Tibial nerve (tissue), 4 donors: Measurements from ENCODE around the gene RASSF5.

Experiments
- CTCF ChIP-seq, 5 experiments: fragments of 200-600 bp in 3 of 5; fragments of 450-650 bp in 2 of 5; sonication (generic) in 3 of 5; IDR thresholded peaks; one replicate each; pipeline ENCODE4 v1.5.1; 2016 to 2019; ENCODE audit warnings: antibody characterized with exemption in 5 of 5, mild to moderate bottlenecking in 3 of 5, moderate library complexity in 2 of 5
- EP300 ChIP-seq, 2 donors: sonication (generic); formaldehyde crosslinking; IDR thresholded peaks; one replicate each; pipeline ENCODE4 v1.6.1; 2017; ENCODE audit warnings: antibody characterized with exemption in 2 of 2, mild to moderate bottlenecking in 1 of 2

DNA sequence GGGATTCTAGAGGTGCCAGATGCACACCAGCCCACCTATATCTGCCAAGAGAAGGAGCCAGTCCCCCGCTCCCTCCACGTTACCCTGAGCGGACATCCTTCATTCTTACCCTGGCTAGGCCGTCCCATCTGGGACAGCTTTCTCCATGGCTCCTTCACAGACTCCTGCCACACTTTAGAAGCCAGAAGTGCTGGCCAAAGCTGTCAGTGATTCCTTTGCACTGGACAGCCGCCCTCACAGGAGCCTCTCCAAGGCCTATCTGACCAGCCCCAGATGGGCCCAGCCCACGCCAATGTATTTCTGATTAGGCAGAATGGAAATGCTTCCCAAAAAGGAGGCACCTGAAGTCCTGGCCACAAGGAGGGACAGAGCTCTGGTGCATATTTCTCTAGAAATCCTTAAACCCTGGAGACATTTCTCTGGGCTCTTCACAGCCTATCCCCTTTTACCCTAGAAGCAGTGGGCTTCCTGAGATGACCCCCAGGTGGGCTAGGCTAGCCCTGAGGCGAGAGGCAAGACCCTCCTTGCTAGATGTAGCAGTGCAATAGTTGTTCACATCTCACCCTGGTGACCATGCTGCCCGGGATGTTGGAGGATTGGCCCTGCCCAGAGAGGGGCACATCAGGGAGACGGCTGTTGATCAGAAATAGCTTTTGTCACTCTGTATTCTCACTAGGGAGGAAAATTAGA is 44.1 kb downstream of the RASSF5 start:
- no peak for TF ChIP-seq EP300 (IDR thresholded peaks at IDR 0.05)
- TF ChIP-seq CTCF (IDR thresholded peaks at IDR 0.05) = no peak
